BJ (cell line): ENCODE data around the gene NHLRC3. TPM values are rescaled to one million over a fixed set of nuclear protein-coding genes. Genes with fewer than 3 reads are reported as not detected.

Experiments
- CTCF ChIA-PET: fragments of 350-600 bp; formaldehyde crosslinking; extraction: SDS; loops from one replicate; lab custom pipeline; 2021; ENCODE audit warnings: antibody characterized with exemption, inconsistent platforms; lab: Yijun Ruan, JAX
- POLR2A ChIA-PET: fragments of 300-600 bp; sonication (Branson Sonifier 250); formaldehyde crosslinking; extraction: SDS; loops from one replicate; lab custom pipeline; 2021; ENCODE audit warnings: antibody characterized with exemption; lab: Charles Lee
- DNase-seq: peaks from one replicate; pipeline ENCODE4 v3.0.0-alpha.2; 2011; ENCODE audit warnings: low read depth
- H3K27me3 ChIP-seq: 2 replicates; pipeline ENCODE4 v1.6.0; 2011; ENCODE audit warnings: low read length; ENCODE audit not compliant: control insufficient read depth, insufficient read depth
- H3K36me3 ChIP-seq: 2 replicates; pipeline ENCODE4 v1.5.1; 2011; ENCODE audit warnings: low read length; ENCODE audit not compliant: control insufficient read depth, insufficient read depth
- H3K4me3 ChIP-seq: 2 replicates; pipeline ENCODE4 v1.5.1; 2011; ENCODE audit warnings: low read depth, mild to moderate bottlenecking, control low read depth, low read length
- polyA plus RNA-seq: library from polyadenylated mRNA; depleted of rRNA; stranded (reverse); fragments of >200 nt; gene quantifications from 2 replicates; pipeline ENCODE4 v1.2.3, GENCODE V29; 2011
- TF ChIP-seq, protein P1 (sequence below): IDR thresholded peaks from 2 replicates; pipeline ENCODE4 v1.5.1; 2011; ENCODE audit warnings: low read depth, mild to moderate bottlenecking, control low read depth, inconsistent platforms, low read length, moderate library complexity; ENCODE audit not compliant: insufficient read depth

Gene NHLRC3
- polyA plus RNA-seq, 1 experiment = 6.8 TPM

DNA sequence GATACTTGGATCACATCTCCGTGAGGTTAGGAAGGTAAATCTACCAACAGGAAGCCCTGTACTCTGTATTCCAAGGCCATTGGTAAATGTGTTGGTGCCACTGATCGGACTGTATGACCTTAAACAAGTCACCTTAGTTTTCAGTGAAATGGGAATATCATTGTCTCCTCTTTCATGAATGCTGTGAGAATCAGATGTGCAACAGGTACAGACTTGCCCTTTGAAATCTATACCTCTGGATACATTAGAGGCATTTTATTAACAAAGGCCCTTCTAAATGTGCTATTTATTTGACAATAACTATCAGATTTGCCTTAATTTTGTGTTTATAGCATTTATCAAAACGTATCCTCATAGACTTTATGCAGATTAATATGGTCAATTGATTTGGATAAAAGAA lies 11.0 kb downstream of the NHLRC3 start:
- POLR2A ChIA-PET = no interaction called here
- CTCF ChIA-PET = interaction anchor here (1.0 to 1.7 kb wide), 3 partner anchors 12 to 564 kb away, joined by 4 to 12 read pairs (median 5); partner anchors contain the start of genes NHLRC3 and PROSER1
- Histone ChIP-seq H3K4me3 (no peak overlapping the region), H3K27me3 (no peaks in the 10 kb centered on the region), H3K36me3 (no peaks in the 10 kb centered on the region; the same call in none of the 2 replicates)
- TF ChIP-seq, protein P1, sequence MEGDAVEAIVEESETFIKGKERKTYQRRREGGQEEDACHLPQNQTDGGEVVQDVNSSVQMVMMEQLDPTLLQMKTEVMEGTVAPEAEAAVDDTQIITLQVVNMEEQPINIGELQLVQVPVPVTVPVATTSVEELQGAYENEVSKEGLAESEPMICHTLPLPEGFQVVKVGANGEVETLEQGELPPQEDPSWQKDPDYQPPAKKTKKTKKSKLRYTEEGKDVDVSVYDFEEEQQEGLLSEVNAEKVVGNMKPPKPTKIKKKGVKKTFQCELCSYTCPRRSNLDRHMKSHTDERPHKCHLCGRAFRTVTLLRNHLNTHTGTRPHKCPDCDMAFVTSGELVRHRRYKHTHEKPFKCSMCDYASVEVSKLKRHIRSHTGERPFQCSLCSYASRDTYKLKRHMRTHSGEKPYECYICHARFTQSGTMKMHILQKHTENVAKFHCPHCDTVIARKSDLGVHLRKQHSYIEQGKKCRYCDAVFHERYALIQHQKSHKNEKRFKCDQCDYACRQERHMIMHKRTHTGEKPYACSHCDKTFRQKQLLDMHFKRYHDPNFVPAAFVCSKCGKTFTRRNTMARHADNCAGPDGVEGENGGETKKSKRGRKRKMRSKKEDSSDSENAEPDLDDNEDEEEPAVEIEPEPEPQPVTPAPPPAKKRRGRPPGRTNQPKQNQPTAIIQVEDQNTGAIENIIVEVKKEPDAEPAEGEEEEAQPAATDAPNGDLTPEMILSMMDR = no peak
- no peak for DNase-seq

DNA sequence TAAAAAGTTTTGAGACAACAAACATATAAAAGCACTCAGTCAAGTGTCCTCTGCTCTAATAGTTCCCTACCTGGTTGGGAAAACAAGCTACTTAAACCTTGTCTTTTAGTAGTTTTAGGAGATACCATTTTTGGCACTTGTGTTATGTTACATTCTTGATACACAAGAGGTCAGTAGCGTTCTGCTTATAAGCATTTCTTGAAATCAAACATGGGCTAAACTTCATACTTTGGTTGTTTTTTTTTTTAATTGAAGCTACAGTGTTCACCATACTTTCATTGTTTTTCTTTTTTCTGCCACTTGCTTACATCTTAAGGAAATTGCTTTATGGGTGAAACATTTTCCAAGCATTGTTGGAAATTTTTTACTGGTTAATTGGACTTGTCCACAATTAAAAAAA lies 12.9 kb downstream of the NHLRC3 start:
- TF ChIP-seq, protein P1 = peak; percentile 32; the same call in 1 of the 2 replicates
- no peak for DNase-seq
- POLR2A ChIA-PET = no interaction called here
- CTCF ChIA-PET = interaction anchor here (2.0 kb wide), 2 partner anchors 561 to 568 kb away, joined by 4 to 5 read pairs; no protein-coding TSS in a partner anchor
- H3K27me3 ChIP-seq = no peaks in the 10 kb centered on the region
- no peak overlapping the region for H3K4me3 ChIP-seq
- H3K36me3 ChIP-seq = no peaks in the 10 kb centered on the region

GRCh38 chr13:39052944-39053343 lies 14.7 kb downstream of the NHLRC3 start:
- H3K27me3 ChIP-seq = no peaks in the 10 kb centered on the region
- CTCF ChIA-PET = no interaction called here
- POLR2A ChIA-PET = interaction anchor here (0.6 kb wide), 1 partner anchor 14 kb away, joined by 3 read pairs; no protein-coding TSS in a partner anchor
- H3K4me3 ChIP-seq = no peak overlapping the region
- TF ChIP-seq, protein P1 = no peak
- no peaks in the 10 kb centered on the region for H3K36me3 ChIP-seq
- no peak for DNase-seq

DNA sequence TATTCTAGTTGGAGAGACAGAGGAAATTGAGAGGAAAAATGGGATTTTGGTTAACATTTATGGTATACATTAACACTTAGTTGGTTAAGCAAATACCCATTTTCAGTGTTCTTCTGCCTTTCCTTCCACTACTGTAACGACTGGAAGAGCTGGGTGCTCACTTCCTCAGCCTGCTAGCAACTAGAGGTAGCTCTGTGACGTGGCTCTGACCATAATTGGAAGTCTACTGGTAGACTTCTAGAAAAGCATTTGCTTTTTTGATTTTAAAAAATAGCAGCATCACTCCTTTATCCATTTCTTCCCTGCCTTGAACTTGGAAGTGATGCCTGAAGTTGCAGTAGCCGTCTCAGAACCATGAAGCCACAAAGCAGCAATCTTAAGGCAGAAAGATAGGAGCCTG lies 15.9 kb downstream of the NHLRC3 start:
- POLR2A ChIA-PET = no interaction called here

DNA sequence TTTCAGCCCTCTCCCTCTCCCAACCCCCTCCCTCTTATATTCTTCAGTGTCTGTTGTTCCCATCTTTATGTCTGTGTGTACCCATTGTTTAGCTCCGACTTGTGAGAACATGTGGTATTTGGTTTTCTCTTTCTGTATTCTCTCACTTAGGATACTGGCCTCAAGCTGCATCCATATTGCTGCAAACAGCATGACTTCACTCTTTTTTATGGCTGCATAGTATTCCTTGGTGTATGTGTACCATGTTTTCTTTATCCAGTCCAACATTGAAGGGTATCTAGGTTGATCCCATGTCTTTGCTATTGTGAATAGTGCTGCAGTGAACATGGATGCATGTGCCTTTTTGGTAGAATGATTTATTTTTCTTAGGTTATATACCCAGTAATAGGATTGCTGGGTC lies 17.8 kb downstream of the NHLRC3 start:
- H3K27me3 ChIP-seq = no peaks in the 10 kb centered on the region
- TF ChIP-seq, protein P1 = no peak
- DNase-seq = no peak
- no peak overlapping the region for H3K4me3 ChIP-seq
- H3K36me3 ChIP-seq = no peaks in the 10 kb centered on the region
- ChIA-PET CTCF (interaction anchor here (0.7 to 1.0 kb wide), 2 partner anchors 24 to 1721 kb away, joined by 3 read pairs; no protein-coding TSS in a partner anchor), POLR2A (no interaction called here)

More for the DNA sequence above, 15.9 kb downstream of the NHLRC3 start:
- TF ChIP-seq, protein P1 = no peak
- no peak overlapping the region for H3K4me3 ChIP-seq
- CTCF ChIA-PET = no interaction called here
- no peaks in the 10 kb centered on the region for H3K36me3 ChIP-seq
- no peak for DNase-seq
- H3K27me3 ChIP-seq = no peaks in the 10 kb centered on the region
